ENCODE data around the gene LHFPL3.
A peak's percentile ranks its signal among the peaks of the same experiment; 100 is the strongest.
"Not testable (repeated sequence)": the region's sequence is repeated elsewhere in the genome, so short reads cannot be mapped to it uniquely, and the experiment has no call there.

Gene LHFPL3

GRCh38 chr7:104906556-104906955 lies 578.2 kb downstream of the LHFPL3 start:
- no peak for DNase-seq

GRCh38 chr7:104908636-104909035 lies 580.2 kb downstream of the LHFPL3 start:
- DNase-seq: no peak

GRCh38 chr7:104909096-104909495 lies 580.7 kb downstream of the LHFPL3 start:
- DNase-seq: no peak

- no peak for DNase-seq
Measured at GRCh38 chr7:104914421-104914820, 586.0 kb downstream of the LHFPL3 start.

- DNase-seq: no peak
Measured at GRCh38 chr7:104921596-104921995, 593.2 kb downstream of the LHFPL3 start.

- DNase-seq: no peak
Measured at GRCh38 chr7:104922182-104923009, 594.0 kb downstream of the LHFPL3 start.

GRCh38 chr7:104923010-104923421 lies 594.6 kb downstream of the LHFPL3 start:
- peak; percentile 60 for DNase-seq

GRCh38 chr7:104926189-104926588 lies 597.8 kb downstream of the LHFPL3 start:
- DNase-seq: not testable (repeated sequence)

- no peak for DNase-seq
Measured at GRCh38 chr7:104926601-104927041, 598.2 kb downstream of the LHFPL3 start.

GRCh38 chr7:104927055-104927454 lies 598.7 kb downstream of the LHFPL3 start:
- DNase-seq: peak; percentile 21

- no peak for DNase-seq
Measured at GRCh38 chr7:104928721-104929400, 600.5 kb downstream of the LHFPL3 start.

- no peak for DNase-seq
Measured at GRCh38 chr7:104929921-104930320, 601.5 kb downstream of the LHFPL3 start.

GRCh38 chr7:104931181-104931781 lies 602.9 kb downstream of the LHFPL3 start:
- DNase-seq: peak; percentile 44

- DNase-seq: no peak
Measured at GRCh38 chr7:104933022-104933421, 604.6 kb downstream of the LHFPL3 start.

- DNase-seq: no peak
Measured at GRCh38 chr7:104933521-104933988, 605.2 kb downstream of the LHFPL3 start.

- no peak for DNase-seq
Measured at GRCh38 chr7:104934665-104935064, 606.3 kb downstream of the LHFPL3 start.

- DNase-seq: no peak
Measured at GRCh38 chr7:104935276-104935675, 606.9 kb downstream of the LHFPL3 start.

- DNase-seq: no peak
Measured at GRCh38 chr7:104936546-104936945, 608.1 kb downstream of the LHFPL3 start.

- not testable (repeated sequence) for DNase-seq
Measured at GRCh38 chr7:104937489-104937888, 609.1 kb downstream of the LHFPL3 start.

GRCh38 chr7:104938741-104939390 lies 610.5 kb downstream of the LHFPL3 start:
- no peak for DNase-seq

- no peak for DNase-seq
Measured at GRCh38 chr7:104940023-104940710, 611.8 kb downstream of the LHFPL3 start.

Measured in NCI-H345 (cell line).